CD4-positive, alpha-beta T cell (primary cell): ENCODE results near the gene PTPRT. TPM values are rescaled to one million over a fixed set of nuclear protein-coding genes. Genes with fewer than 3 reads are reported as not detected.

Experiments used
- ATAC-seq: fragments of 200-7000 bp; cut with Tn5 transposase; one replicate; pipeline ENCODE4 v1.10.0; 2022; ENCODE audit warnings: mild to moderate bottlenecking; ENCODE audit not compliant: poor library complexity
- CTCF ChIA-PET: fragments of 350-600 bp; sonication (Branson Sonifier 250); formaldehyde crosslinking; loops from one replicate; lab custom pipeline; 2021; ENCODE audit warnings: antibody characterized with exemption, inconsistent platforms; lab: Charles Lee
- POLR2A ChIA-PET: fragments of 350-600 bp; sonication (Branson Sonifier 250); formaldehyde crosslinking; loops from one replicate; lab custom pipeline; 2021; ENCODE audit warnings: antibody characterized with exemption, inconsistent platforms; lab: Charles Lee
- DNase-seq, 14 experiments: peaks; one replicate each; pipeline ENCODE4 v3.0.0-alpha.2; 2013 to 2020; ENCODE audit warnings: mixed read lengths in 2 of 14
- H3K27ac ChIP-seq, 2 donors: one replicate each; pipeline versions ENCODE4 v1.5.1 to v1.7.0; 2013; ENCODE audit warnings: low read length in 2 of 2, low read depth in 1 of 2, mild to moderate bottlenecking in 1 of 2
- H3K27me3 ChIP-seq, 2 experiments: 1 replicate in 1 of 2; 2 replicates in 1 of 2; pipeline versions ENCODE4 v1.6.1 to v1.7.0; 2013; ENCODE audit warnings: low read length in 2 of 2, control low read depth in 1 of 2, mild to moderate bottlenecking in 1 of 2, moderate library complexity in 1 of 2; ENCODE audit not compliant: insufficient read depth in 2 of 2, control insufficient read depth in 1 of 2
- H3K36me3 ChIP-seq: one replicate; pipeline ENCODE4 v1.6.1; 2013; ENCODE audit warnings: low read length, control low read depth; ENCODE audit not compliant: insufficient read depth
- H3K4me1 ChIP-seq: one replicate; pipeline ENCODE4 v1.6.1; 2013; ENCODE audit warnings: low read length, control low read depth; ENCODE audit not compliant: insufficient read depth
- H3K4me3 ChIP-seq: one replicate; pipeline ENCODE4 v1.5.1; 2013; ENCODE audit warnings: mild to moderate bottlenecking, low read length, moderate library complexity
- H3K9me3 ChIP-seq, 2 experiments: 1 replicate in 1 of 2; 2 replicates in 1 of 2; pipeline versions ENCODE4 v1.6.1 to v1.7.0; 2013; ENCODE audit warnings: low read length in 2 of 2, mild to moderate bottlenecking in 2 of 2, control low read depth in 1 of 2, moderate library complexity in 1 of 2; ENCODE audit not compliant: control insufficient read depth in 1 of 2, insufficient read depth in 1 of 2
- H3K27ac Mint-ChIP-seq: one replicate; pipeline ENCODE4 v1.8.0; 2020; ENCODE audit warnings: mixed read lengths
- H3K27me3 Mint-ChIP-seq: one replicate; pipeline ENCODE4 v1.8.0; 2021; ENCODE audit warnings: mixed read lengths
- H3K36me3 Mint-ChIP-seq: one replicate; pipeline ENCODE4 v1.8.0; 2021; ENCODE audit warnings: low read depth, mixed read lengths
- H3K4me1 Mint-ChIP-seq: one replicate; pipeline ENCODE4 v1.8.0; 2021; ENCODE audit warnings: low read depth, mixed read lengths
- H3K4me3 Mint-ChIP-seq: one replicate; pipeline ENCODE4 v1.8.0; 2020; ENCODE audit warnings: mild to moderate bottlenecking, mixed read lengths
- H3K9me3 Mint-ChIP-seq: one replicate; pipeline ENCODE4 v1.8.0; 2020; ENCODE audit warnings: mixed read lengths
- intact Hi-C, 2 experiments: fragments of 100-400 bp; cut with DNase I in 1 of 2; cut with micrococcal nuclease in 1 of 2; formaldehyde crosslinking; loops; one replicate each; pipeline versions ENCODE4 v1.15.1 to v1.9.0; 2023 to 2025; cut with DNase I, micrococcal nuclease
- total RNA-seq, 174 experiments: library from RNA in 2 of 174; stranded (reverse) in 2 of 174; gene quantifications; one replicate each; pipeline ENCODE4 v1.2.3 and lab custom pipeline; 2021 to 2026
- TF ChIP-seq, protein P1 (sequence below): fragments of 200-600 bp; IDR thresholded peaks from one replicate; pipeline ENCODE4 v1.8.0; 2022; ENCODE audit warnings: antibody characterized with exemption, mild to moderate bottlenecking

The PTPRT gene
- total RNA-seq, 2 experiments from 2014 or later = not detected

DNA sequence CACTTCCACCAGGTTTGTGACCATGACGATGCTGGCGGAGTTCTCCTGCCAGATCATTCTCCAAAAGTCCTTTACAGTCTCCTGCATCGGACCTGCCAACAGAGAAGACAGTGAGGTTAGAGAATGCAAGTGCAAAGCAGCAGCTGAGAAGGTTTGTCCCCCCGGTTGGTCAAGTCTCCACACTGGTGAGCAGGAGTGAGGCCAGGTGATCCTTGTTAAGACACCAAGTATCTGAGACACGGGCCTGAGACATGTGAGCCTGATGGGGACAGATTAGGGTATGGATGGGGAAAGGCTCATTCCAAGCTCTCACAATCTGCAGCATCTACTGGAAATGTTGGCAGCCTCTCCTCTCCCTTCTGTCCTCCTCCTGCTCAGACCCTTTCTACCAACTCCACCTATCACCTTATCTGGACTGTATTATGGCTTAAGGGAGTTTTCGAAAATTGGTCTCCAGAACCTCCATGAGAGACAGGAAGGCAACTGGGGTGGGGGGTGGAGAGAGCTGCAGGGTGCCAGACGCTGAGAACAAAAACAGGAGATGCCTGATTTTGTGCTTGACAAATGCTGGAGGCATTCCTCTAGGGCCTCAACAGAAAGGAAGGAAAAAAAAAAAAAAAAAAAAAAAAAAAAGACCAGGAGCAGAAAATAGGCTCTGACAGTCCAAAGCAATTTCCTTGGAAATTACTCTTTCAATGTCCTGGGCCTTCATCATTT, 1071.1 kb downstream of the PTPRT start:
- Mint-ChIP-seq H3K9me3 (no peaks in the 10 kb centered on the region), H3K27me3 (no peaks in the 10 kb centered on the region), H3K36me3 (no peaks in the 10 kb centered on the region), H3K27ac (no peak overlapping the region), H3K4me1 (no peaks in the 10 kb centered on the region), H3K4me3 (no peak overlapping the region)
- ChIA-PET CTCF (no interaction called here), POLR2A (no interaction called here)
- Histone ChIP-seq H3K27me3 (no peaks in the 10 kb centered on the region), H3K4me1 (no peaks in the 10 kb centered on the region), H3K27ac (no peak overlapping the region), H3K36me3 (no peaks in the 10 kb centered on the region), H3K4me3 (no peak overlapping the region), H3K9me3 (peaks cover 0 to 5% of the 10 kb centered on the region in 2 experiments)
- TF ChIP-seq, protein P1, sequence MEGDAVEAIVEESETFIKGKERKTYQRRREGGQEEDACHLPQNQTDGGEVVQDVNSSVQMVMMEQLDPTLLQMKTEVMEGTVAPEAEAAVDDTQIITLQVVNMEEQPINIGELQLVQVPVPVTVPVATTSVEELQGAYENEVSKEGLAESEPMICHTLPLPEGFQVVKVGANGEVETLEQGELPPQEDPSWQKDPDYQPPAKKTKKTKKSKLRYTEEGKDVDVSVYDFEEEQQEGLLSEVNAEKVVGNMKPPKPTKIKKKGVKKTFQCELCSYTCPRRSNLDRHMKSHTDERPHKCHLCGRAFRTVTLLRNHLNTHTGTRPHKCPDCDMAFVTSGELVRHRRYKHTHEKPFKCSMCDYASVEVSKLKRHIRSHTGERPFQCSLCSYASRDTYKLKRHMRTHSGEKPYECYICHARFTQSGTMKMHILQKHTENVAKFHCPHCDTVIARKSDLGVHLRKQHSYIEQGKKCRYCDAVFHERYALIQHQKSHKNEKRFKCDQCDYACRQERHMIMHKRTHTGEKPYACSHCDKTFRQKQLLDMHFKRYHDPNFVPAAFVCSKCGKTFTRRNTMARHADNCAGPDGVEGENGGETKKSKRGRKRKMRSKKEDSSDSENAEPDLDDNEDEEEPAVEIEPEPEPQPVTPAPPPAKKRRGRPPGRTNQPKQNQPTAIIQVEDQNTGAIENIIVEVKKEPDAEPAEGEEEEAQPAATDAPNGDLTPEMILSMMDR = no peak
- no peak for ATAC-seq
- DNase-seq = no peak
- intact Hi-C loops = no loop called here

DNA sequence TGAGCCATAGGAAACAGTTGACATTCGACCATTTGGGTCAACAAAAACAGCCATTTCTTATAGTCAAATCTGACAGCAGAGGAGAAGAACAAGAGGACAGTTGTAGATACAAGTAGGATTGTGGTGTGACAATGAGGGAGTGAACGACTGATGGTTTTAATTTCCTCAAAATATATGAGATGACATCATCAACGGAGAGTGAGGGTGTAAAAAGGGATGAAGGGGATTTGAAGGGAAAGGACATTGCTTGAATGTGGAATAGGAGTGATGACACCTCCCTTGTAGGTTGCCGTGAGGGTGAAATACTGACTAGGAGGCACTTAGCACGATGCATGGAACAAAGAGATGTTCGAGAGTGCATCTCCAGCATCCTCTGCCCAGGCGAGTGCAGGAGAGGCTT, 1071.7 kb downstream of the PTPRT start:
- no peak for ATAC-seq
- no peak overlapping the region for H3K4me3 Mint-ChIP-seq

DNA sequence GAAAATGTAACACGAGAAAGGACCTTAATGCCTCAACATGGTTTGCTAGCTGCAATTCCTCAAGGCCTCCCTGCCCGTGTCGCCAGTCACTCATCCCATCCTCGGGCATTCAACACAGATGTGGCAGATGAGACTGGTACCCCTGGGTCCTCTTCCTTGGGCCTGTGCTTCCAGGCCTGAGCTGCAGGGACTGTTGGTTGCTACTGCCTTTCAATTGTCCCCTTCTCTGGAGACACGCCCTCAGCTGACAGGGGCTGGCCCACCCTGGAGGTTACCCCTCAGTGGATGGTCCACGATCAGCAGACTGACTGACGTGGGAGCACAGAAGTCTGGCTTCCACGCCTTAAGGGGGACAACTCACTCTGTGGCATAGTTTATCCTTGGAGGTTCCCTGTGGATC, 1076.5 kb downstream of the PTPRT start:
- Mint-ChIP-seq H3K4me1 (no peaks in the 10 kb centered on the region), H3K27me3 (no peaks in the 10 kb centered on the region), H3K27ac (no peak overlapping the region), H3K9me3 (no peaks in the 10 kb centered on the region), H3K4me3 (no peak overlapping the region), H3K36me3 (no peaks in the 10 kb centered on the region)
- Histone ChIP-seq H3K36me3 (no peaks in the 10 kb centered on the region), H3K9me3 (peaks cover 0 to 9% of the 10 kb centered on the region in 2 experiments), H3K4me1 (no peaks in the 10 kb centered on the region), H3K27ac (no peak overlapping the region), H3K4me3 (no peak overlapping the region), H3K27me3 (no peaks in the 10 kb centered on the region)
- ATAC-seq (no peak), DNase-seq (no peak)
- TF ChIP-seq, protein P1 = no peak
- intact Hi-C loops = no loop called here
- ChIA-PET CTCF (no interaction called here), POLR2A (no interaction called here)

More for the DNA sequence above, 1071.7 kb downstream of the PTPRT start:
- ChIA-PET CTCF (no interaction called here), POLR2A (no interaction called here)
- Mint-ChIP-seq H3K27ac (no peak overlapping the region), H3K27me3 (no peaks in the 10 kb centered on the region), H3K36me3 (no peaks in the 10 kb centered on the region), H3K4me1 (no peaks in the 10 kb centered on the region), H3K9me3 (no peaks in the 10 kb centered on the region)
- Histone ChIP-seq H3K4me1 (no peaks in the 10 kb centered on the region), H3K9me3 (peaks cover 0 to 8% of the 10 kb centered on the region in 2 experiments), H3K4me3 (no peak overlapping the region), H3K27me3 (no peaks in the 10 kb centered on the region), H3K36me3 (no peaks in the 10 kb centered on the region), H3K27ac (no peak overlapping the region)
- intact Hi-C loops = no loop called here
- TF ChIP-seq, protein P1 = no peak
- DNase-seq = no peak
